ENCODE results near the gene OR1F1. TPM values are rescaled to one million over a fixed set of nuclear protein-coding genes. Genes with fewer than 3 reads are reported as not detected.

Gene OR1F1
- total RNA-seq (2021; fragmentation: NEBNext Ultra II Directional; extraction: Animal tissue kit (Norgen Biotek cat#: 25700)) = 0.48 and 0.52 TPM in 2 replicates
- polyA plus RNA-seq (2011; rRNA removed) = 0.93 and 1.2 TPM in 2 replicates
- polyA plus RNA-seq (2011; cell fraction: cytosol; rRNA removed) = 0.40 TPM
- polyA plus RNA-seq (2011; cell fraction: nucleus; rRNA removed) = 0.87 TPM
- 0.40 to 0.48 TPM (median 0.42 TPM) in 3 of 4 replicates, not detected in the other for polyA plus RNA-seq (2012, experiment 1 of 2)
- not detected for polyA plus RNA-seq (2012, experiment 2 of 2)
- polyA plus RNA-seq (2013, experiment 1 of 2) = 0.41 TPM
- polyA plus RNA-seq (2013, experiment 2 of 2) = 0.35 TPM
- polyA minus RNA-seq (2011; rRNA and poly(A)+ RNA removed) = 0.82 and 2.6 TPM in 2 replicates
- not detected for polyA minus RNA-seq (2011; cell fraction: cytosol; rRNA and poly(A)+ RNA removed)
- polyA minus RNA-seq (2011; cell fraction: nucleus; rRNA and poly(A)+ RNA removed) = not detected
- long read RNA-seq, experiment 1 = 0 reads
- long read RNA-seq, experiment 2 = 0 reads

DNA sequence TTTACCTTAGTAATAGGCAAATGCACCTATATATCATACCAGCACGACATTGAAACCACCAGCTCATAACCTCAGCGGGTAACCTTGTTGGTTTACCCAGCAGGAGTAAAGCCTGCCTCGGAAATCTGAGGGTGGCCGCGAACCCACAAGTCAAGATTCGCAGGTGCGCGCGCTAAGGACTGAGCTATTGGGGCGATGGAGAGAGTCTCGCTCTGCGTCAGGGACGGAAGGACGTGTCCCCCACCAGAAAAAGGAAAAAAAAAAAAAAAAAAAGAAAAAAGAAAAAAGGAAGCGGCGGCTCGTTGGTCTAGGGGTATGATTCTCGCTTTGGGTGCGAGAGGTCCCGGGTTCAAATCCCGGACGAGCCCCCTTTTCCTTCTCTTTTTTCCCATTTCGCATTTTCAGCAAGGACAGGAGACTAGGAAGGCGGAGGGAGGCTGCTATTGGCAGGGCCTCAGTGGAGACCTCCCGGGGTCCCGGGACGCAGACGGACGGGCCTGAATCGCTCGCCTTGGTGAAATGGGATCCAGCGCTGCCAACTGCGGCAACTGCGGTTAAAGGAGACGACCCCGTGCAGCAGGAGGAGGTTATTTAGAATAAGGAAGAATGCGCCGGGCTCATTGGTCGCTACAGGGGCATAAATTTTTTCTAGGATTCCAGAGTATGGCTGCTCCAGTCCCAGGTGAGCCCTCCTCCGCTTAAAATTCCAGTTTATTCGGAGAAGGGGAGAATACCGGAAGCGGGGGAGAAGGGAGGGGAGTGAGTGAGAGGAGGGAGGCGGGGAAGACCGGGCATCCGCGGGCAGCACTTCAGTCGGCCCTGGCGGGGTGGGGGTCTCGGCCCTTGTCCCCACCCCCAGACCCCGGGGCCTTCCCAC, at the start of gene OR1F1:
Gene OR1F1 (plus strand): TSS at position 407 of the 877 bp plus-strand sequence.
- Histone ChIP-seq H2BK15ac (ENCODE audit: low read length) (peak within 1 kb of the TSS; percentile 98; the same call in 1 of the 2 replicates), H3K23me2 (ENCODE audit: low read depth, low read length) (peaks cover 26% of the 10 kb centered on the region), H2BK20ac (ENCODE audit: low read length) (peak within 1 kb of the TSS; percentile 86; the same call in 1 of the 2 replicates), H2BK120ac (replicated peaks; ENCODE audit: low read depth, low read length) (peak within 1 kb of the TSS; percentile 72), H3K4me2 (ENCODE audit: insufficient read depth in 1 of 2, low read depth in 2 of 2, low read length in 2 of 2) (peak within 1 kb of the TSS; percentile 97 to 98), H4K20me1 (replicated peaks in 1 of 2; ENCODE audit: control insufficient read depth in 1 of 2, insufficient read depth in 2 of 2, low read length in 2 of 2) (no peaks in the 10 kb centered on the region), H3K23ac (ENCODE audit: insufficient read length) (no peak within 1 kb of the TSS), H4K5ac (ENCODE audit: insufficient read length, low read depth, low read length) (no peak within 1 kb of the TSS), H3K36me3 (ENCODE audit: control insufficient read depth in 2 of 4, insufficient read depth in 4 of 4, low read length in 3 of 4) (no peaks in the 10 kb centered on the region), H3K14ac (ENCODE audit: insufficient read length) (no peak within 1 kb of the TSS), H3K9ac (replicated peaks in 1 of 4; ENCODE audit: extremely low read depth in 1 of 4, low read depth in 3 of 4, low read length in 3 of 4) (peak within 1 kb of the TSS in 3 of 4 experiments; percentile 45 to 61 (median 55); a peak in 6 of 7 replicates), H3K56ac (replicated peaks; ENCODE audit: insufficient read length, low read depth, low read length) (peak within 1 kb of the TSS; percentile 46), H4K91ac (replicated peaks; ENCODE audit: insufficient read length, low read length) (peak within 1 kb of the TSS; percentile 73), H3K27me3 (replicated peaks in 1 of 4; ENCODE audit: control insufficient read depth in 3 of 4, extremely low read depth in 1 of 4, insufficient read depth in 3 of 4, low read length in 3 of 4) (peaks cover 5 to 25% (median 22%) of the 10 kb centered on the region in 4 experiments), H2BK12ac (ENCODE audit: low read depth, low read length) (peak within 1 kb of the TSS; percentile 60; the same call in 1 of the 2 replicates), H3K4me3 (ENCODE audit: extremely low read depth in 1 of 4, insufficient read depth in 2 of 4, low read depth in 3 of 4, low read length in 4 of 4) (peak within 1 kb of the TSS; percentile 93 to 99 (median 94)), H3K4ac (replicated peaks; ENCODE audit: insufficient read length, low read depth, low read length) (no peak within 1 kb of the TSS), H2AFZ (ENCODE audit: low read length) (peak within 1 kb of the TSS; percentile 96), H3K4me1 (replicated peaks in 1 of 4; ENCODE audit: control insufficient read depth in 3 of 4, insufficient read depth in 4 of 4, low read length in 3 of 4) (peaks cover 0 to 5% (median 0%) of the 10 kb centered on the region in 4 experiments; a peak in 4 of 7 replicates), H2BK5ac (ENCODE audit: low read depth, low read length) (peak within 1 kb of the TSS; percentile 88; the same call in 1 of the 2 replicates), H3K79me2 (ENCODE audit: control insufficient read depth in 1 of 2, insufficient read depth in 2 of 2, low read length in 2 of 2) (no peaks in the 10 kb centered on the region), H3K79me1 (ENCODE audit: low read depth, low read length) (no peaks in the 10 kb centered on the region), H3K27ac (ENCODE audit: low read depth, low read length) (no peak within 1 kb of the TSS), H4K8ac (ENCODE audit: extremely low read depth, insufficient read depth, low read length) (no peak within 1 kb of the TSS; the same call in 1 of the 2 replicates), H2AK5ac (ENCODE audit: low read depth, low read length) (no peak within 1 kb of the TSS), H3K18ac (ENCODE audit: extremely low read depth, low read length) (peak within 1 kb of the TSS; percentile 93), H3K9me3 (ENCODE audit: insufficient read depth in 2 of 2, low read depth in 1 of 2, low read length in 1 of 2) (no peaks in the 10 kb centered on the region; a peak in 1 of 4 replicates)
- FAIRE-seq = peak; percentile 74
- DNase-seq (ENCODE audit: low read depth in 1 of 2, low spot score in 2 of 2) = peak in 1 of 2 experiments; percentile 83
- POLR2A ChIA-PET (ENCODE audit: partially characterized antibody) = interaction anchor here (1.2 to 2.3 kb wide), 4 partner anchors 14 to 95 kb away, joined by 6 to 13 read pairs (median 7); partner anchors contain the start of gene ZNF263
- CTCF ChIA-PET (ENCODE audit: partially characterized antibody) = interaction anchor here (0.6 to 1.4 kb wide), 6 partner anchors 8 to 39 kb away, joined by 3 to 8 read pairs (median 4); no protein-coding TSS in a partner anchor
- 1% methylated on average over 35 of the region's 51 CpGs; no CpG with 5 or more reads in 1 of the 2 experiments for WGBS, 2 experiments (ENCODE audit: extremely low coverage in 1 of 2, insufficient coverage in 1 of 2, insufficient read length in 1 of 2, insufficient replicate concordance in 2 of 2, low coverage in 1 of 2, low lambda C conversion rate in 2 of 2, missing lambda C conversion rate in 1 of 2)
- TF ChIP-seq RNF2 (IDR thresholded peaks at IDR 0.05; ENCODE audit: borderline replicate concordance, low read depth, low read length, missing control alignments, poor library complexity, severe bottlenecking) (no peak), NANOG (IDR thresholded peaks at IDR 0.05; ENCODE audit: insufficient read depth, low read depth, low read length, poor library complexity, severe bottlenecking) (no peak), SP4 (IDR thresholded peaks at IDR 0.05; ENCODE audit: low read length) (0 out of 2 replicates have a peak, but pooled peaks have one; percentile 67), MAX (IDR thresholded peaks at IDR 0.05) (no peak), CEBPB (IDR thresholded peaks at IDR 0.05; ENCODE audit: low read depth, low read length) (no peak), TCF12 (IDR thresholded peaks at IDR 0.05; ENCODE audit: low read depth, low read length) (0 out of 2 replicates have a peak, but pooled peaks have one; percentile 29), CHD2 (IDR thresholded peaks at IDR 0.05; ENCODE audit: low read length) (no peak), JUND (IDR thresholded peaks at IDR 0.05; ENCODE audit: low read length) (no peak)
